GM12801 (cell line): ENCODE results near the gene BMP7.

Source experiments
- CTCF ChIP-seq: IDR thresholded peaks from one replicate; pipeline ENCODE4 v1.5.1; 2011; ENCODE audit warnings: control low read depth; ENCODE audit not compliant: insufficient read length; ENCODE audit errors: extremely low read depth

BMP7 gene

GRCh38 chr20:57250607-57251343, 15.7 kb downstream of the BMP7 start:
- TF ChIP-seq CTCF: no peak

- no peak for TF ChIP-seq CTCF
Observed at GRCh38 chr20:57249772-57250171, 16.7 kb downstream of the BMP7 start.

GRCh38 chr20:57249073-57249472, 17.4 kb downstream of the BMP7 start:
- TF ChIP-seq CTCF: no peak

GRCh38 chr20:57248132-57248797, 18.2 kb downstream of the BMP7 start:
- no peak for TF ChIP-seq CTCF

GRCh38 chr20:57247292-57247965, 19.0 kb downstream of the BMP7 start:
- no peak for TF ChIP-seq CTCF

GRCh38 chr20:57245997-57246396, 20.4 kb downstream of the BMP7 start:
- no peak for TF ChIP-seq CTCF

- no peak for TF ChIP-seq CTCF
Observed at GRCh38 chr20:57244627-57245214, 21.7 kb downstream of the BMP7 start.
